Measurements from ENCODE around the gene FGF4.

GRCh38 chr11:69819541-69820070 is 44.5 kb upstream of the FGF4 start:
- TF ChIP-seq, protein P1, sequence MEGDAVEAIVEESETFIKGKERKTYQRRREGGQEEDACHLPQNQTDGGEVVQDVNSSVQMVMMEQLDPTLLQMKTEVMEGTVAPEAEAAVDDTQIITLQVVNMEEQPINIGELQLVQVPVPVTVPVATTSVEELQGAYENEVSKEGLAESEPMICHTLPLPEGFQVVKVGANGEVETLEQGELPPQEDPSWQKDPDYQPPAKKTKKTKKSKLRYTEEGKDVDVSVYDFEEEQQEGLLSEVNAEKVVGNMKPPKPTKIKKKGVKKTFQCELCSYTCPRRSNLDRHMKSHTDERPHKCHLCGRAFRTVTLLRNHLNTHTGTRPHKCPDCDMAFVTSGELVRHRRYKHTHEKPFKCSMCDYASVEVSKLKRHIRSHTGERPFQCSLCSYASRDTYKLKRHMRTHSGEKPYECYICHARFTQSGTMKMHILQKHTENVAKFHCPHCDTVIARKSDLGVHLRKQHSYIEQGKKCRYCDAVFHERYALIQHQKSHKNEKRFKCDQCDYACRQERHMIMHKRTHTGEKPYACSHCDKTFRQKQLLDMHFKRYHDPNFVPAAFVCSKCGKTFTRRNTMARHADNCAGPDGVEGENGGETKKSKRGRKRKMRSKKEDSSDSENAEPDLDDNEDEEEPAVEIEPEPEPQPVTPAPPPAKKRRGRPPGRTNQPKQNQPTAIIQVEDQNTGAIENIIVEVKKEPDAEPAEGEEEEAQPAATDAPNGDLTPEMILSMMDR (conservative IDR thresholded peaks at IDR 0.05; ENCODE audit: low read depth, low read length) = no peak
- TF ChIP-seq EZH2 (IDR thresholded peaks at IDR 0.05; ENCODE audit: borderline replicate concordance, low read depth, low read length, poor library complexity, severe bottlenecking) = peak; percentile 93
